Fibroblast of skin of scalp (primary cell): Measurements from ENCODE around the gene TK2.
"Not testable (repeated sequence)": the region's sequence is repeated elsewhere in the genome, so short reads cannot be mapped to it uniquely, and the experiment has no call there.

Source experiments
- DNase-seq: peaks from one replicate; pipeline ENCODE4 v3.0.0-alpha.2; 2013

The TK2 gene

GRCh38 chr16:66572356-66572755 lies 22.4 kb upstream of the TK2 start:
- DNase-seq = no peak

- DNase-seq = peak; percentile 63
Measured at GRCh38 chr16:66569827-66570405, 20.0 kb upstream of the TK2 start.

- peak; percentile 40 for DNase-seq
Measured at GRCh38 chr16:66569131-66569530, 19.2 kb upstream of the TK2 start.

- peak; percentile 35 for DNase-seq
Measured at GRCh38 chr16:66568355-66568754, 18.4 kb upstream of the TK2 start.

DNA sequence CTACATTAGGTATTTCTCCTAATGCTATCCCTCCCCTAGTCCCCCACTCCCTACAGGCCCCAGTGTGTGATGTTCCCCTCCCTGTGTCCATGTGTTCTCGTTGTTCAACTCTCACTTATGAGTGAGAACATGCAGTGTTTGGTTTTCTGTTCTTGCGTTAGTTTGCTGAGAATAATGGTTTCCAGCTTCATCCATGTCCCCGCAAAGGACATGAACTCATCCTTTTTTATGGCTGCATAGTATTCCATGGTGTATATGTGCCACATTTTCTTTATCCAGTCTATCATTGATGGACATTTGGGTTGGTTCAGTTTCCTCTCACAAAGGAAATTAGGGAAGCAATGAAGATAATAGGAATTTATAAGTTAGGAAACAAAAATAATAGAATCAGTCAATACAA lies 17.3 kb upstream of the TK2 start:
- DNase-seq = not testable (repeated sequence)

- no peak for DNase-seq
Measured at GRCh38 chr16:66566051-66566901, 16.4 kb upstream of the TK2 start, which contains the start of gene CMTM1. TSS of gene CMTM1 (plus strand) at chr16:66566439. CDS start at chr16:66566514, 75 bp downstream.

DNA sequence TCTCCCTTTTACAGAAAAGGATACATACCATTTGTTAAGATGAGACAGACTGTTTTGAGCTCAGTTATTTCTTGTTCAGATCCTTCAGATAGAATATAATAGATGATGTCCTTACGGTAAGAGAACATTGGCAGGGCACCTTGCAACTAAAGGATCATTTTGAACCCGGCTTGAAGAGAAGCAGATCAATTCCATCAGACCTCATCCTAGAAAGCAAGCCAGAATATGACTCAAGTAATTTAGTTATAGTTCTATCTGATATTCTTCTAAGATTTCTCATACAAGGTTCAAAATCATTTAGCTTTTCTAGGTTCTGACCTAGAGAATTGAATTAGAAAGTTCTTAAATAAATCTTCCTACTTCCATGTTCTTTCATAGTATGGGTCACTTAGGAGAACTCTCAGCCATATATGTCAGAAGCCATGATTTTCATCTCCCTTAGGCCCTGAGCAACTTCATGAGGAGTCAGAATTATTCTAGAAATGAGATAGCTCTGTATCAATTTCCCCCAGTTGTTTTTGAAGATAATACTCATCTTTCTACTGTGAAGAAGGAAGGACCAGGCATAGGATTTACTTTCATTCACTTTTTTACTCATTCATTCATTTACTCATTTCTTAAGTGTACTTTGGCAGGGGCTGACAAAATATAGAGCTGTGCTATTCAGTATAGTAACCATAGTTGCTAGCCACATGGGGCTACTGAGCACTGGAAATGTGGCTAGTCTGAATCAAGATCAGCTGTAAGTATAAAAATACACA lies 13.8 kb upstream of the TK2 start:
- no peak for DNase-seq

- DNase-seq = no peak
Measured at GRCh38 chr16:66562986-66563385, 13.1 kb upstream of the TK2 start.

GRCh38 chr16:66562409-66562808 lies 12.5 kb upstream of the TK2 start:
- no peak for DNase-seq

DNA sequence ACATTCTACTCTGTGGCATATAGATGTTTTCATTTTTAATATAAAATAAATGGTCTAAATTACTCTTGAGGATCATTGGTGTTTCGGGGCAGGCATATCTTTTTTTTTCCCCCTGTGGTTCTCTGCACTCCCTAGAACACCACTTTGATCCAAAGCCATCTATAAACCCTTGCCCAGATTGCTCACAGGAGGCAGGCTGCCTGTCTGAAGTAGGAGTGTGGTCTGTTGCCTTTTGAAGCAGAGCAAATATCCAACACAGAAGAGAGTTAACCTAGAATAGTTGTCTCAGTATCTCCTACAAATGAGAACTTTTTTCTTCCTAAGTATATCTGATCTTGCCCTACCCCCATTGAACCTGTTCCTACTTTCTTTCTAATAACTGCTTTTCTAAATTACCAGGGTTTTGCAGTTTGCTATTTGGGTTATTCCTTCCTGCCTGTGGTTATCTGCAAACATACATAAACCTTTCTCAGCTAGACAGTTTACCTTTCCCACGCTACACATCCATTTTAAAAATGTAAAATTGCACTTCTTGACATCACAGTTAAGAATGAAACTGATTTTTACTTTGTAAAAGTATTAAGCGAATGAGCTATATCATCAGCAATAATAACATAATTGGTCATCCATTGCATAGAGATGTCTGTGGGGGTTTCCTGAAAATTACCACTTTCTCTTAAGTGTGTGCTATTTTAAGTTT lies 11.6 kb upstream of the TK2 start:
- DNase-seq = no peak

DNA sequence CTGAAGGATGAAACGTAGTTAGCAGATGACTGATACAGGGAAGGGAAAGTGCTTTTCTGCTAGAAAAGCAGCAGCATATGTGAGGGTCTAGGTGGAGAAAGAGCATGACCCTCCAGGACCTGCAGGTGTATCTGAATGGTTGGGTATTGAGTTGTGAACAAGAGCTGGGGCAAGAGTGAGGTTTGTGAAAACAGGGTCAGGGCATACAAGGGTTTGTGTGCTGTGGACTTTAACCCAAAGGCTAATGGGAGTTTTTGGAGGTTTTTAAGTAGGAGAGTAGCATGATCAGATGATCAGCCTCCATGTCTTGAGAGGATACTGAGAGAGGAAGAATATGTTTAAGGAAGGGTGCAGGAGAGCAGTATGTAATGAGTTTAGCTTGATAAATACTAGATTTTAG lies 10.2 kb upstream of the TK2 start:
- DNase-seq = no peak

GRCh38 chr16:66554495-66554894 lies 4.6 kb upstream of the TK2 start:
- no peak for DNase-seq

GRCh38 chr16:66554021-66554420 lies 4.1 kb upstream of the TK2 start:
- DNase-seq = no peak

DNA sequence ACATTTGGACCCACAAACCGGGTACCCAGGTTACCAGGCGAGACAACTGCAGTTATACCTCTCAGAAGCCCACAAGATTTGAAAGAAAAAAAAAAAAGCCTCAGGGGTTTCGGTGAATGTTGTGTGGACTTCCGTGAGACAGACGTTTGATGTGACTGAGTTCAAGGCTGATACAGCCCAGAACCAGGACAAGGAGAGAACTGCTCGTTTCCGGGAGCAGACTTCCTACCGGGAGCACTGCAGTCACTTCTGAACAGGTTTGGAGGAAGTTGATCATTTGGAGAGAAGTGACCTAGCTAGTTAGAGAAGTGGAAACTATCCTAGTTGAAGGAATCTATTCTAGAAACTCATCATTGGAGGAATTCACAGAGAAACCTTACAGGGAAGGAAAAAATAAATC lies 3.3 kb upstream of the TK2 start:
- no peak for DNase-seq

GRCh38 chr16:66552286-66553177 lies 2.6 kb upstream of the TK2 start, which contains the start of gene CKLF:
TSS of gene CKLF (plus strand) at chr16:66552576. CDS start at chr16:66552716, 140 bp downstream.
- DNase-seq = peak; percentile 89

GRCh38 chr16:66551788-66552285 lies 1.9 kb upstream of the TK2 start:
- DNase-seq = no peak

- peak; percentile 35 for DNase-seq
Measured at GRCh38 chr16:66551348-66551759, 1.4 kb upstream of the TK2 start.

- DNase-seq = no peak
Measured at GRCh38 chr16:66548868-66549267, 1.1 kb downstream of the TK2 start.

- no peak for DNase-seq
Measured at GRCh38 chr16:66548068-66548467, 1.9 kb downstream of the TK2 start.

- no peak for DNase-seq
Measured at GRCh38 chr16:66547101-66547989, 2.6 kb downstream of the TK2 start.
